ENCODE results near the gene ARMC9.
"Not testable (repeated sequence)": the region's sequence is repeated elsewhere in the genome, so short reads cannot be mapped to it uniquely, and the experiment has no call there.

Gene ARMC9

GRCh38 chr2:231196592-231196991, 1.8 kb upstream of the ARMC9 start:
- Histone ChIP-seq H3K4me3 (replicated peaks; ENCODE audit: low read depth, low read length) (no peak overlapping the region), H3K27me3 (replicated peaks; ENCODE audit: control insufficient read depth, insufficient read depth, low read length) (no peaks in the 10 kb centered on the region), H3K36me3 (ENCODE audit: control insufficient read depth, insufficient read depth, low read length) (no peaks in the 10 kb centered on the region)
- DNase-seq (ENCODE audit: extremely low read depth, insufficient read length): no peak
- TF ChIP-seq CTCF (IDR thresholded peaks at IDR 0.05; ENCODE audit: insufficient read depth, low read length, poor library complexity, severe bottlenecking): no peak

- H3K36me3 ChIP-seq (ENCODE audit: control insufficient read depth, insufficient read depth, low read length); H3K27me3 ChIP-seq (replicated peaks; ENCODE audit: control insufficient read depth, insufficient read depth, low read length); DNase-seq (ENCODE audit: extremely low read depth, insufficient read length); H3K4me3 ChIP-seq (replicated peaks; ENCODE audit: low read depth, low read length): not testable (repeated sequence)
These were observed 1.2 kb upstream of the ARMC9 start for GRCh38 chr2:231197196-231197595.

DNA sequence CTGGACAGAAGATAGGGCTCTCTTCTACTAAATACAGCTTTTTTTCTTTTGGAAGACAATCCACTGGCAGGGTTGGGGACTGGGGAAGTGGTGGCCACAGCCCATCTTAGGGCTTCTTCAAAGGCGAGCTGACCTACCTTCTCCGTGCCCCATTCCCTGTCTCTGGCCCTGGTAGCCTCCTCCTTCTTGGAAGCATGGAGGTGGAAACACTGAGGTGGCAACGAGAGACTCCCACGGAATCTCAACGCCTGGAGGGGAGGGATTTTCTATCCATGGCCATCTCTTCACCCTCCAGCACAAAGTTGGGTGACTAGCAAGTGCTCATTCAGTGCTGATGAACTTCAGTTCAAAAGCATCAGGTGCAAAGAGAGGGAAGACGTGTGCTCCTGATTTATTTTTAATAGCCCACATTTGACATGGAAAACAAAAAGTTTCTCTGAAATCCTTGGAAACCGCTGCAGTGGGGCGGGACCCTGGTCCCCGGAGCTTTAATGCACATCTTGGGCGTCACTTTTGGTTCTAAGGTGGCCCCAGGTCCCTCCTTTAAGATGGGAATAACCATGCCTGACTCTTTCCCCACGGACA, 633 bp upstream of the ARMC9 start:
- H3K27me3 ChIP-seq (replicated peaks; ENCODE audit: control insufficient read depth, insufficient read depth, low read length): no peaks in the 10 kb centered on the region
- no peak for TF ChIP-seq CTCF (IDR thresholded peaks at IDR 0.05; ENCODE audit: insufficient read depth, low read length, poor library complexity, severe bottlenecking)

GRCh38 chr2:231199219-231199618, 788 bp downstream of the ARMC9 start:
- no peak for TF ChIP-seq CTCF (IDR thresholded peaks at IDR 0.05; ENCODE audit: insufficient read depth, low read length, poor library complexity, severe bottlenecking)
- Histone ChIP-seq H3K36me3 (ENCODE audit: control insufficient read depth, insufficient read depth, low read length) (no peaks in the 10 kb centered on the region), H3K27me3 (replicated peaks; ENCODE audit: control insufficient read depth, insufficient read depth, low read length) (no peaks in the 10 kb centered on the region), H3K4me3 (replicated peaks; ENCODE audit: low read depth, low read length) (peak overlapping the region; percentile 95)
- no peak for DNase-seq (ENCODE audit: extremely low read depth, insufficient read length)

More for the DNA sequence above, 633 bp upstream of the ARMC9 start:
- Histone ChIP-seq H3K36me3 (ENCODE audit: control insufficient read depth, insufficient read depth, low read length) (no peaks in the 10 kb centered on the region), H3K4me3 (replicated peaks; ENCODE audit: low read depth, low read length) (peak overlapping the region; percentile 95)
- no peak for DNase-seq (ENCODE audit: extremely low read depth, insufficient read length)

DNA sequence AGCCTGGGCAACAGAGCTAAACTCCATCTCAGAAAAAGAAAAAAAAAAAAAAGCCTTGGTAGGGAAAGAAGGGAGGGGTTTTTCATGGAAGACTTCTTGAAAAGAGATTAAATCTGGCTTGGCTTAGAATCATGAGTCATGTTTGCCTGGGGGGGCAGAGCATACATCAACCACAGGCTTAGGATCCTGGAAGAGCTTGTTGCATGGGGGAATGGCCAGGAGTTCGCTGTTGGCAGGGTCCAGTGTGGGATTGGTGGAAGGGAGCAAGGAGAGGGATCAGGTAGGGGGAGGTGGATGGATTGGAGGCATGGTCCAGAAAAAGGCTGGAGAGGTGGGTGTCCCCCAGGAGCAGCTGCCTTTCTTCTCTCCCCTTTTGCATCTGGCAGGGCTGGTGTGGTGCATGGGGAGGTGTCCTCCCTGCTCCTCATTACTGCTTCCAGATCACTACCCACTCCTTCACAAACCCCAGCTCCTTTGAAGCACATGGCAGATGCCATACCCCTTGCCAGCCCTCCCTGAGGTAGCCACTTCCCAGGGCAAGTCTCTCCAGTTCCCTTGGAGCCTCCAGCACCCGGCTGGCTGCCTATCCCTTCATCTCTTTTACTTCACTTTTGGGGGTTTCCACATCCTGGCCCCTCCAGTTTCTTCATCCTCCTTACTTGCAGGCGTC, 2.5 kb downstream of the ARMC9 start:
- no peak for DNase-seq (ENCODE audit: extremely low read depth, insufficient read length)
- H3K27me3 ChIP-seq (replicated peaks; ENCODE audit: control insufficient read depth, insufficient read depth, low read length): no peaks in the 10 kb centered on the region
- no peak for TF ChIP-seq CTCF (IDR thresholded peaks at IDR 0.05; ENCODE audit: insufficient read depth, low read length, poor library complexity, severe bottlenecking)
- H3K36me3 ChIP-seq (ENCODE audit: control insufficient read depth, insufficient read depth, low read length): no peaks in the 10 kb centered on the region
- H3K4me3 ChIP-seq (replicated peaks; ENCODE audit: low read depth, low read length): no peak overlapping the region

DNA sequence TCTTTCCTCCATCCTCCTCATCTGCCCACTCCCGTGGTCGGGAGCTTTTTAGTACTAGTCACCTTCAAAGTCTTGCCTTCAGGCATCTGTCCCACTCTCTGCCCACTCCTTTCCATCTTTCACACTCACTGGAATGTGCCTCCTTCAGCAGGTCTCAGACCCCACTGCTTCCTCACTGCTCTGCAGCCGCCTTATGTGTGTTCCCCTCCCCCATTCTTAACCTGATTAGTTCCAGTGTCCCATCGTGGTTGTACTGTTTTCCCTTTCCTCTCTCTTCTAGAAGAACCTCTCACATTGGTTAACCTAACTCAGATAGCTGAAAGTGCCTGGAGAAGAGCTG, 3.0 kb downstream of the ARMC9 start:
- H3K4me3 ChIP-seq (replicated peaks; ENCODE audit: low read depth, low read length): no peak overlapping the region
- H3K27me3 ChIP-seq (replicated peaks; ENCODE audit: control insufficient read depth, insufficient read depth, low read length): no peaks in the 10 kb centered on the region
- TF ChIP-seq CTCF (IDR thresholded peaks at IDR 0.05; ENCODE audit: insufficient read depth, low read length, poor library complexity, severe bottlenecking): no peak
- H3K36me3 ChIP-seq (ENCODE audit: control insufficient read depth, insufficient read depth, low read length): no peaks in the 10 kb centered on the region
- DNase-seq (ENCODE audit: extremely low read depth, insufficient read length): no peak

Measured in GM06990 (cell line).